Endothelial cell of umbilical vein (primary cell): ENCODE data around the gene OR52I2.

ENCODE experiments used
- EZH2 ChIP-seq: IDR thresholded peaks from 2 replicates; pipeline ENCODE4 v1.6.1; 2012; ENCODE audit warnings: borderline replicate concordance, low read depth, mild to moderate bottlenecking, moderate library complexity, low read length, inconsistent platforms; ENCODE audit not compliant: severe bottlenecking
- FOS ChIP-seq: IDR thresholded peaks from 2 replicates; pipeline ENCODE4 v1.6.1; 2011; ENCODE audit warnings: mild to moderate bottlenecking, low read length, moderate library complexity, borderline replicate concordance; ENCODE audit not compliant: insufficient read depth
- GATA2 ChIP-seq: IDR thresholded peaks from 2 replicates; pipeline ENCODE4 v1.7.0; 2011; ENCODE audit warnings: low read depth, mild to moderate bottlenecking, moderate library complexity, mixed read lengths, low read length; ENCODE audit not compliant: insufficient read length, insufficient read depth
- MYC ChIP-seq: IDR thresholded peaks from one replicate; pipeline ENCODE4 v1.6.1; 2011; ENCODE audit warnings: mild to moderate bottlenecking, low read depth, low read length
- POLR2A ChIP-seq: IDR thresholded peaks from 2 replicates; pipeline ENCODE4 v1.6.1; 2012; ENCODE audit warnings: low read depth, mild to moderate bottlenecking, control low read depth, low read length
- POLR2AphosphoS5 ChIP-seq: IDR thresholded peaks from 2 replicates; pipeline ENCODE4 v1.6.1; 2012; ENCODE audit warnings: low read depth, mild to moderate bottlenecking, control low read depth, low read length, moderate library complexity; ENCODE audit not compliant: insufficient read depth
- TF ChIP-seq, protein P1 (sequence below), 2 donors: IDR thresholded peaks; 1 replicate in 1 of 2; 2 replicates in 1 of 2; pipeline ENCODE4 v1.5.1; 2011; ENCODE audit warnings: low read length in 2 of 2, mild to moderate bottlenecking in 2 of 2, moderate library complexity in 2 of 2, control low read depth in 1 of 2, inconsistent platforms in 1 of 2, low read depth in 1 of 2; ENCODE audit not compliant: insufficient read depth in 1 of 2; ENCODE audit errors: extremely low read depth in 1 of 2
- TF ChIP-seq, protein P2 (sequence below): IDR thresholded peaks from 2 replicates; pipeline ENCODE4 v1.6.1; 2011; ENCODE audit not compliant: insufficient read depth, insufficient read length

DNA sequence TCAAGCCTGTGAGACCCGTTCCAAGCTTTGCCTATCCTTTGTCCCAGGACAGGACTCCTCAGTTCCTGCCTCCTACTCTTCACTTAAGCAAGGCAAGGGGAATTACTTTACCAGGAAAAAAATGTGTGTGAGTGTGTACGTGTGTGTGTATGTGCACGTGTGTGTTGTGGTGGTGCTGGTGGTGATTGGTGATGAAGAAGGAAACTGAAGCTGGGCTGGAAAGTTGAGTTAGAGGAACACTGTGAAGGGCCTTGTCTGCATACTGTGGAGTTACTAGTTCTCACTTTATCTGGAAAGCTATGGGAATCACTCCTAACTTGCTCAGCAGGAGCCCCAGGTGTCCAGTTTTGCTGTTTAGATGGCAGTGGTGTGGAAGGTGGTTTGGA lies 56.1 kb downstream of the OR52I2 start:
- TF ChIP-seq, protein P1, sequence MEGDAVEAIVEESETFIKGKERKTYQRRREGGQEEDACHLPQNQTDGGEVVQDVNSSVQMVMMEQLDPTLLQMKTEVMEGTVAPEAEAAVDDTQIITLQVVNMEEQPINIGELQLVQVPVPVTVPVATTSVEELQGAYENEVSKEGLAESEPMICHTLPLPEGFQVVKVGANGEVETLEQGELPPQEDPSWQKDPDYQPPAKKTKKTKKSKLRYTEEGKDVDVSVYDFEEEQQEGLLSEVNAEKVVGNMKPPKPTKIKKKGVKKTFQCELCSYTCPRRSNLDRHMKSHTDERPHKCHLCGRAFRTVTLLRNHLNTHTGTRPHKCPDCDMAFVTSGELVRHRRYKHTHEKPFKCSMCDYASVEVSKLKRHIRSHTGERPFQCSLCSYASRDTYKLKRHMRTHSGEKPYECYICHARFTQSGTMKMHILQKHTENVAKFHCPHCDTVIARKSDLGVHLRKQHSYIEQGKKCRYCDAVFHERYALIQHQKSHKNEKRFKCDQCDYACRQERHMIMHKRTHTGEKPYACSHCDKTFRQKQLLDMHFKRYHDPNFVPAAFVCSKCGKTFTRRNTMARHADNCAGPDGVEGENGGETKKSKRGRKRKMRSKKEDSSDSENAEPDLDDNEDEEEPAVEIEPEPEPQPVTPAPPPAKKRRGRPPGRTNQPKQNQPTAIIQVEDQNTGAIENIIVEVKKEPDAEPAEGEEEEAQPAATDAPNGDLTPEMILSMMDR (IDR thresholded peaks at IDR 0.05; ENCODE audit: extremely low read depth in 1 of 2, insufficient read depth in 1 of 2, low read depth in 1 of 2, low read length in 2 of 2) = no peak
- TF ChIP-seq GATA2 (no peak), POLR2A (no peak), POLR2AphosphoS5 (no peak), MYC (no peak), EZH2 (no peak), FOS (no peak)
- TF ChIP-seq, protein P2, sequence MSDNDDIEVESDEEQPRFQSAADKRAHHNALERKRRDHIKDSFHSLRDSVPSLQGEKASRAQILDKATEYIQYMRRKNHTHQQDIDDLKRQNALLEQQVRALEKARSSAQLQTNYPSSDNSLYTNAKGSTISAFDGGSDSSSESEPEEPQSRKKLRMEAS = no peak
